ENCODE results near the gene VASH2.
"Not testable (repeated sequence)": the region's sequence is repeated elsewhere in the genome, so short reads cannot be mapped to it uniquely, and the experiment has no call there.

VASH2 gene

GRCh38 chr1:212950243-212951125, at the start of gene VASH2:
Gene VASH2, plus strand, starts transcription at chr1:212950541. Its CDS starts 1,002 bp downstream, at chr1:212951543.
- TF ChIP-seq CTCF (IDR thresholded peaks at IDR 0.05; ENCODE audit: low read length, missing control alignments) = peak; percentile 3
- DNase-seq (ENCODE audit: low read depth) = peak; percentile 68
- peak within 1 kb of the TSS; percentile 57 for H3K4me3 ChIP-seq (replicated peaks; ENCODE audit: low read depth, low read length)

GRCh38 chr1:212901290-212901689, 49.1 kb upstream of the VASH2 start:
- TF ChIP-seq CTCF (IDR thresholded peaks at IDR 0.05; ENCODE audit: low read length, missing control alignments) = no peak
- H3K4me3 ChIP-seq (replicated peaks; ENCODE audit: low read depth, low read length) = no peak overlapping the region
- no peak for DNase-seq (ENCODE audit: low read depth)

- no peak overlapping the region for H3K4me3 ChIP-seq (replicated peaks; ENCODE audit: low read depth, low read length)
- no peak for TF ChIP-seq CTCF (IDR thresholded peaks at IDR 0.05; ENCODE audit: low read length, missing control alignments)
- DNase-seq (ENCODE audit: low read depth) = no peak
Measured at GRCh38 chr1:212902054-212902453, 48.3 kb upstream of the VASH2 start.

GRCh38 chr1:212903664-212904063, 46.7 kb upstream of the VASH2 start:
- DNase-seq (ENCODE audit: low read depth) = peak; percentile 17
- no peak overlapping the region for H3K4me3 ChIP-seq (replicated peaks; ENCODE audit: low read depth, low read length)
- no peak for TF ChIP-seq CTCF (IDR thresholded peaks at IDR 0.05; ENCODE audit: low read length, missing control alignments)

- H3K4me3 ChIP-seq (replicated peaks; ENCODE audit: low read depth, low read length); DNase-seq (ENCODE audit: low read depth): not testable (repeated sequence)
Measured at GRCh38 chr1:212908071-212908470, 42.3 kb upstream of the VASH2 start.

- TF ChIP-seq CTCF (IDR thresholded peaks at IDR 0.05; ENCODE audit: low read length, missing control alignments) = no peak
- H3K4me3 ChIP-seq (replicated peaks; ENCODE audit: low read depth, low read length) = no peak overlapping the region
- DNase-seq (ENCODE audit: low read depth) = no peak
Measured at GRCh38 chr1:212908971-212909370, 41.4 kb upstream of the VASH2 start.

GRCh38 chr1:212909652-212910063, 40.7 kb upstream of the VASH2 start:
- no peak for DNase-seq (ENCODE audit: low read depth)
- no peak for TF ChIP-seq CTCF (IDR thresholded peaks at IDR 0.05; ENCODE audit: low read length, missing control alignments)
- no peak overlapping the region for H3K4me3 ChIP-seq (replicated peaks; ENCODE audit: low read depth, low read length)

- not testable (repeated sequence) for H3K4me3 ChIP-seq (replicated peaks; ENCODE audit: low read depth, low read length); DNase-seq (ENCODE audit: low read depth)
Measured at GRCh38 chr1:212910213-212910612, 40.1 kb upstream of the VASH2 start.

- not testable (repeated sequence) for H3K4me3 ChIP-seq (replicated peaks; ENCODE audit: low read depth, low read length); DNase-seq (ENCODE audit: low read depth)
Measured at GRCh38 chr1:212913638-212914037, 36.7 kb upstream of the VASH2 start.

GRCh38 chr1:212914110-212914509, 36.2 kb upstream of the VASH2 start:
- not testable (repeated sequence) for DNase-seq (ENCODE audit: low read depth); H3K4me3 ChIP-seq (replicated peaks; ENCODE audit: low read depth, low read length)

All from fibroblast of pulmonary artery (primary cell).